B cell (primary cell): ENCODE measurements around the gene SIDT2.

ENCODE experiments used
- EZH2 ChIP-seq: IDR thresholded peaks from 2 replicates; pipeline ENCODE4 v1.6.1; 2012; ENCODE audit warnings: borderline replicate concordance, low read depth, mild to moderate bottlenecking, moderate library complexity, low read length; ENCODE audit not compliant: insufficient read depth, poor library complexity, severe bottlenecking
- TF ChIP-seq, protein P1 (sequence below): fragments of 200-600 bp; IDR thresholded peaks from one replicate; pipeline ENCODE4 v1.8.0; 2022; ENCODE audit warnings: antibody characterized with exemption, mild to moderate bottlenecking

DNA sequence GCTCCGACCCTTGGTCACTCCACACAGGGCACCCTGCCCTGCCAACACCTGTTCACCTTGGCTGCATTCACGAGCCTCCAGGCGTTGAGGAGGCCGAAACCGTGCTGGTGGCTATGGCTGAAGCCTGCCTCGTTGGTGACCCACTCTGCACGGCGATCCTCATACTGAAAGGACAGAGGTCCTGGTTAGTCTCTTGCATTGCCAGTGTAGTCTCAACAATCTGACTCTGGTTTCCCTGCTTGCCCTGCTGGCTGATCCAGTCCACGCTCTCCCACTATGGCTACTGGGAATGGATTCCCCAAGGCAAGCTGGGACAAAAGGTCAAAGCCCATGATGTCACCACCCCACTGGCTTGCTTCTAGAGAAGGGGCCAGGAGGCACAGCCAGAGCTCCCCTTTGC lies 40.5 kb downstream of the SIDT2 start:
- TF ChIP-seq, protein P1, sequence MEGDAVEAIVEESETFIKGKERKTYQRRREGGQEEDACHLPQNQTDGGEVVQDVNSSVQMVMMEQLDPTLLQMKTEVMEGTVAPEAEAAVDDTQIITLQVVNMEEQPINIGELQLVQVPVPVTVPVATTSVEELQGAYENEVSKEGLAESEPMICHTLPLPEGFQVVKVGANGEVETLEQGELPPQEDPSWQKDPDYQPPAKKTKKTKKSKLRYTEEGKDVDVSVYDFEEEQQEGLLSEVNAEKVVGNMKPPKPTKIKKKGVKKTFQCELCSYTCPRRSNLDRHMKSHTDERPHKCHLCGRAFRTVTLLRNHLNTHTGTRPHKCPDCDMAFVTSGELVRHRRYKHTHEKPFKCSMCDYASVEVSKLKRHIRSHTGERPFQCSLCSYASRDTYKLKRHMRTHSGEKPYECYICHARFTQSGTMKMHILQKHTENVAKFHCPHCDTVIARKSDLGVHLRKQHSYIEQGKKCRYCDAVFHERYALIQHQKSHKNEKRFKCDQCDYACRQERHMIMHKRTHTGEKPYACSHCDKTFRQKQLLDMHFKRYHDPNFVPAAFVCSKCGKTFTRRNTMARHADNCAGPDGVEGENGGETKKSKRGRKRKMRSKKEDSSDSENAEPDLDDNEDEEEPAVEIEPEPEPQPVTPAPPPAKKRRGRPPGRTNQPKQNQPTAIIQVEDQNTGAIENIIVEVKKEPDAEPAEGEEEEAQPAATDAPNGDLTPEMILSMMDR: no peak
- no peak for TF ChIP-seq EZH2
